Activated CD4-positive, alpha-beta memory T cell treated with anti-CD3 and anti-CD28 coated beads for 36 hours (primary cell): ENCODE data around the gene WIPI1. TPM values are rescaled to one million over a fixed set of nuclear protein-coding genes. Genes with fewer than 3 reads are reported as not detected.
A peak's percentile ranks its signal among the peaks of the same experiment; 100 is the strongest.

Experiments used
- CTCF ChIA-PET: fragments of 350-600 bp; sonication (Branson Sonifier 250); formaldehyde crosslinking; loops from one replicate; lab custom pipeline; 2021; ENCODE audit warnings: antibody characterized with exemption, inconsistent platforms; lab: Charles Lee
- POLR2A ChIA-PET: fragments of 350-600 bp; sonication (Branson Sonifier 250); formaldehyde crosslinking; loops from one replicate; lab custom pipeline; 2021; ENCODE audit warnings: antibody characterized with exemption; lab: Charles Lee
- DNase-seq: peaks from one replicate; pipeline ENCODE4 v3.0.0-alpha.2; 2020
- H3K27ac Mint-ChIP-seq: one replicate; pipeline ENCODE4 v1.8.0; 2021; ENCODE audit warnings: mixed read lengths
- H3K27me3 Mint-ChIP-seq: one replicate; pipeline ENCODE4 v1.8.0; 2021; ENCODE audit warnings: mixed read lengths
- H3K36me3 Mint-ChIP-seq: one replicate; pipeline ENCODE4 v1.8.0; 2021; ENCODE audit warnings: mixed read lengths
- H3K4me1 Mint-ChIP-seq: one replicate; pipeline ENCODE4 v1.8.0; 2021; ENCODE audit warnings: low read depth, mixed read lengths
- H3K4me3 Mint-ChIP-seq: one replicate; pipeline ENCODE4 v1.8.0; 2021; ENCODE audit warnings: mild to moderate bottlenecking, mixed read lengths
- H3K9me3 Mint-ChIP-seq: one replicate; pipeline ENCODE4 v1.8.0; 2021; ENCODE audit warnings: mixed read lengths
- intact Hi-C: fragments of 100-400 bp; cut with micrococcal nuclease; formaldehyde crosslinking; loops from one replicate; pipeline ENCODE4 v1.15.1; 2023
- total RNA-seq, 2 experiments: library from RNA; stranded (reverse); gene quantifications; one replicate each; pipeline ENCODE4 v1.2.3, GENCODE V29; 2021

WIPI1 gene
- total RNA-seq, 2 experiments from 2014 or later, result 27.3 to 27.5 TPM

DNA sequence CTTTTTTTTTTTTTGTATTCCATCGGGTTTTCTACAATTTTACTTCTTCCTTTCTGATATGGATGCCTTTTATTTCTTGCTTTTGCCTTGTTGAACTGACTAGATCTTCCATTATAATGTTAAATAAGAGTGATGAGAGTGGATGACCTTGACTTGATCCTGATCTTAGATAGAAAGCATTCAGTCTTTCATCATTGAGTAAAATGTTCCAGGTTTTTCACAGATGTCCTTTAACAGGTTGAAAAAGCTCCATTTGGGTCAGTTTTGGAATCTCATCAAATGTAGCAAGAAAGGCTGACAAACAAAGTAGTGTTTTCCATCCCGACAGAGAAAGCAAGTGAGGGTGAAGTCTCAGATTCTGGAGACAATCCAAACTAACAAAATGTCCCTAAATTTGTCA, 27.2 kb upstream of the WIPI1 start:
- Mint-ChIP-seq H3K27ac (no peak overlapping the region), H3K4me1 (peaks cover 14% of the 10 kb centered on the region), H3K27me3 (peaks cover 11% of the 10 kb centered on the region), H3K36me3 (peaks cover 3% of the 10 kb centered on the region), H3K9me3 (peaks cover 8% of the 10 kb centered on the region), H3K4me3 (no peak overlapping the region)
- ChIA-PET POLR2A (no interaction called here), CTCF (interaction anchor here (0.6 kb wide), 1 partner anchor 138 kb away, joined by 3 read pairs; no protein-coding TSS in a partner anchor)
- intact Hi-C loops, result no loop called here
- no peak for DNase-seq

DNA sequence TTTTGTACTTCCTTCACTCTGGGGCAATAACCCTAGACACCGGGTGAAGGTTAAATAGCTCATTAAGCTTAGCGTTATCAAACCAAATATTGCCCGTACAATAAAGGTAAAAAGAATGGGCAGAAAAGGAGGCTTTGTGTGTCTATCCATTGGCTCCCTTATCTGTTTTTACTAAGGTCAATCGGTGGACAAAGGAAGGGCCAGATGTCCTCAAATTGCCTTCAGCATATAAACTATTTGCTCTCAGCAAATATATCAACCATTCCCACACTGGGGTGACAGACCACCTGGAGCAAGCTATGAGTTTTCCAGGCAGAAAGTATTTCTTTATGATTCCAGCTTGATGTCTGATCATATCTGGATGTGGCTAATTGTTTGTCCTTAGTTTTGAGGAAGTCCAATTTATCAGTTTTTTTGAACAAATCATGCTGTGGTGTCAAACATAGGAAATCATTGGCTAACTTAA, 25.3 kb upstream of the WIPI1 start:
- ChIA-PET CTCF (interaction anchor here (1.2 kb wide), 1 partner anchor 8 kb away, joined by 3 read pairs; no protein-coding TSS in a partner anchor), POLR2A (no interaction called here)
- no peak overlapping the region for H3K4me3 Mint-ChIP-seq
- peaks cover 11% of the 10 kb centered on the region for H3K27me3 Mint-ChIP-seq
- H3K27ac Mint-ChIP-seq, result no peak overlapping the region
- no peak for DNase-seq
- H3K9me3 Mint-ChIP-seq, result peaks cover 11% of the 10 kb centered on the region
- intact Hi-C loops, result no loop called here
- H3K36me3 Mint-ChIP-seq, result peaks cover 7% of the 10 kb centered on the region
- peaks cover 7% of the 10 kb centered on the region for H3K4me1 Mint-ChIP-seq

DNA sequence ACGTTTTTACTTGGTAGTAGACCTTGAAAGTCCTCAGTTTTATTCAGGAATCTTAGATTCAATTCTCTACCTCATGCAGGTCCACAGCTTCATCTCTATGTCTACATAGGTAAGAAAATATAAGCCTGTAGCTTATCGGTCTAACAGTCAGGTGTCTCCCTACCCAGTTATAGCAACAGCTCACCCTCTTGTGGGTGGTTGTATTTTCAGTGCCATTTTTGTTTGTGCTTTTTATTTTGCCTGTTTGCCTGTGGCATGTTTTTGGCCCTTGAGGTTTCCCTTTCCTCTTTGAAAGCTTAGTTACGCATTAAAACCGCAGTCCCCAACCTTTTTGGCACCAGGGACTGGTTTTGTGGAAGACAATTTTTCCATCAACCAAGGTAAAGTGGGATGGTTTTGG, 23.6 kb upstream of the WIPI1 start:
- Mint-ChIP-seq H3K4me1 (no peaks in the 10 kb centered on the region), H3K4me3 (no peak overlapping the region), H3K27me3 (peaks cover 10% of the 10 kb centered on the region), H3K27ac (no peak overlapping the region), H3K36me3 (peaks cover 7% of the 10 kb centered on the region), H3K9me3 (peaks cover 11% of the 10 kb centered on the region)
- CTCF ChIA-PET, result interaction anchor here (1.0 to 1.5 kb wide), 3 partner anchors 13 to 308 kb away, joined by 3 to 5 read pairs (median 4); no protein-coding TSS in a partner anchor
- no peak for DNase-seq
- intact Hi-C loops, result no loop called here
- POLR2A ChIA-PET, result no interaction called here

- H3K27ac Mint-ChIP-seq, result no peak overlapping the region
- H3K27me3 Mint-ChIP-seq, result peaks cover 5% of the 10 kb centered on the region
- no peaks in the 10 kb centered on the region for H3K9me3 Mint-ChIP-seq
- no peak overlapping the region for H3K4me3 Mint-ChIP-seq
- ChIA-PET POLR2A (no interaction called here), CTCF (interaction anchor here (1.6 kb wide), 1 partner anchor 10 kb away, joined by 3 read pairs; no protein-coding TSS in a partner anchor)
- H3K4me1 Mint-ChIP-seq, result peaks cover 1% of the 10 kb centered on the region
- no peaks in the 10 kb centered on the region for H3K36me3 Mint-ChIP-seq
- intact Hi-C loops, result no loop called here
- DNase-seq, result no peak
These were observed 13.7 kb upstream of the WIPI1 start for GRCh38 chr17:68470961-68471360.

DNA sequence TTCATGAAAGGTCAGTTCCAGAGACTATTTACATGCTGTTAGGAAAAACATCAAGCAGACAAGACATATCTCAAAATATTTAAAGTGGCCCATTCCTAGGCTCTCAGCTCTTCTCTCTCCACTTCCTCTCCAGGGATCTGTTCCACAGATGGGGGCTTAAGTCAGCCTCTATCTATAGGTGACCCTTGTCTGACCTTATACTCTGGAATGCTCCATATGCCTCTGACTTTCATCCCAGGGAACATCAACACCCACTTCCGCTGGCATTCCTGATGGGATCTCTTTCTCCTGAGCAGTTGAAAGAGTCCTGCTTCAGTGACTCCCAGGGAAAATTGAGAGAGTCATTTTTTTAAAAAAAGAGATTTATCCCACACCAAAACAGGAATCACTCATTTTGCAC, 11.5 kb upstream of the WIPI1 start:
- Mint-ChIP-seq H3K27me3 (peaks cover 5% of the 10 kb centered on the region), H3K36me3 (no peaks in the 10 kb centered on the region), H3K4me1 (peaks cover 5% of the 10 kb centered on the region), H3K27ac (no peak overlapping the region), H3K4me3 (no peak overlapping the region), H3K9me3 (no peaks in the 10 kb centered on the region)
- ChIA-PET POLR2A (no interaction called here), CTCF (interaction anchor here (1.5 to 3.8 kb wide), 2 partner anchors 13 to 296 kb away, joined by 5 to 20 read pairs; no protein-coding TSS in a partner anchor)
- intact Hi-C loops, result loop anchor here (10.0 kb wide), 1 partner anchor 664 kb away; no protein-coding TSS in a partner anchor
- no peak for DNase-seq

DNA sequence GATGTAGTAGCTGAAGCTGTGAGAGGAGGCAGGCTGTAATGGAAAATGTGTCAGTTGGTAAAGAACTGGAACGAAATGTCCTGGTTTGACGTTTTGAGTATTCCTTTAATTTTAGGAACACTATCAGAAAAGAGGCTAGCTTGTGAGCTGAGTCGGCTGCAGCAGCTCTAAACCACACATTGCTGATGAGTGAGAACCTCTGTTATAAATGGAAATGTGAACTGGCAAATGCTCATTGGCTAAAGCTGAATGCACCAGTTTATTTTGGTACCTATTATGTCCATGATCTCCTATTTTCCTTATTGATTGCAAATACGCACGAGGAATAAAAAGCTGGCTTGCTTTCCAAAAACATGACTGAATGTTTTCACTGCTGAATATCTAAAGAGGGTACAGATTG, 11.0 kb upstream of the WIPI1 start:
- POLR2A ChIA-PET, result no interaction called here
- H3K27me3 Mint-ChIP-seq, result peaks cover 5% of the 10 kb centered on the region
- intact Hi-C loops, result loop anchor here (10.0 kb wide), 1 partner anchor 664 kb away; no protein-coding TSS in a partner anchor

DNA sequence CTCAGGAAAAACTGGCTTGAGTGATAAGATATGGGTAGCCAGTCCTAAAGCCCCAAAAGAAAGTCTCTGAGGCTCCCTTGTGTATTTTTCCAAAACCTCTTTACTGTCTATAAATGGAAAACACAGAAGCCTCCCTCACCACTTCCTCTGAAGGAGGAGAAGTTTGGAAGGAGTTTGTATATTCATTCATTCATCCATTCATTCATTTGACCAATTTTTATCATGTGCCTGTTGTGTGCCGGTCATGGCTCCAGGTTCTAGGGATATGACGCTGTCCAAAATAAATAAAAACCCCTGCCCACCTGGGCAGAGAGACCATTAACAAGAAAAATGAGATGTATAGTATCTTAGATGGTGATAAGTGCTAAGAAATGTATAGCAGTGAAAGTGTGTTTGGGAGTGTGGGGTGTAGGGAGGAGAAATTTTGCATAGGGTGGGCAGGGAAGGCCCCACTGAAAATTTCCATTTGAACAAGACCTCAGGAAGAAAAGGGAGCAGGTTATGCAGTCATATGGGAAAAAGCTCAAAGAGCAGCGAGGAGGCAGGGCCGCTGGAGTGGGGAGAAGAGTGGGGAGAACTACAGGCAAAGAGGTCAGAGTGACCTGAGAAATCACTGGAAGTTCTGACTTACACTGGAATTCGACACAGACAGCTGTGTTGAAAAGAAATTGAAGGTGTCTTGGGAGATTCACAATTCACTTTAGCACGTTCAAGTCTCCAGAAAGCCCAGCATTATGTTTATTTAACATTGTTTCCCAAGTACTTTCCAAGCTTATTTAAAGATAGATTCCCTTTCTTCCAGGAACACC, 6.1 kb upstream of the WIPI1 start:
- H3K4me1 Mint-ChIP-seq, result peaks cover 45% of the 10 kb centered on the region
- CTCF ChIA-PET, result interaction anchor here (0.7 to 4.1 kb wide), 14 partner anchors 17 to 432 kb away, joined by 3 to 22 read pairs (median 5); partner anchors contain the start of genes ARSG and SLC16A6
- H3K4me3 Mint-ChIP-seq, result peak overlapping the region; percentile 40
- intact Hi-C loops, result loop anchor here (1.0 to 10.0 kb wide), 8 partner anchors 27 to 659 kb away; partner anchors contain the start of genes ARSG, PRKAR1A and SLC16A6
- no peaks in the 10 kb centered on the region for H3K9me3 Mint-ChIP-seq
- no peaks in the 10 kb centered on the region for H3K36me3 Mint-ChIP-seq
- peak overlapping the region; percentile 79 for H3K27ac Mint-ChIP-seq
- POLR2A ChIA-PET, result no interaction called here
- H3K27me3 Mint-ChIP-seq, result no peaks in the 10 kb centered on the region
- no peak for DNase-seq

More for the DNA sequence above, 11.0 kb upstream of the WIPI1 start:
- Mint-ChIP-seq H3K27ac (no peak overlapping the region), H3K4me1 (peaks cover 5% of the 10 kb centered on the region), H3K4me3 (no peak overlapping the region), H3K36me3 (no peaks in the 10 kb centered on the region), H3K9me3 (no peaks in the 10 kb centered on the region)
- CTCF ChIA-PET, result interaction anchor here (1.1 to 3.8 kb wide), 7 partner anchors 8 to 296 kb away, joined by 3 to 20 read pairs (median 4); no protein-coding TSS in a partner anchor
- no peak for DNase-seq

GRCh38 chr17:68462381-68463210, 5.3 kb upstream of the WIPI1 start:
- H3K27me3 Mint-ChIP-seq, result no peaks in the 10 kb centered on the region
- intact Hi-C loops, result loop anchor here (1.0 to 10.0 kb wide), 8 partner anchors 26 to 658 kb away; partner anchors contain the start of genes ARSG, PRKAR1A and SLC16A6
- DNase-seq, result peak; percentile 83
- H3K27ac Mint-ChIP-seq, result peak overlapping the region; percentile 92
- ChIA-PET CTCF (interaction anchor here (0.7 to 4.1 kb wide), 12 partner anchors 26 to 468 kb away, joined by 3 to 27 read pairs (median 4); partner anchors contain the start of genes ARSG and SLC16A6), POLR2A (interaction anchor here (1.1 to 6.3 kb wide), 3 partner anchors 171 to 442 kb away, joined by 4 to 64 read pairs (median 6); partner anchors contain the start of genes AMZ2 and ARSG)
- no peaks in the 10 kb centered on the region for H3K36me3 Mint-ChIP-seq
- peak overlapping the region; percentile 40 for H3K4me3 Mint-ChIP-seq
- H3K4me1 Mint-ChIP-seq, result peaks cover 53% of the 10 kb centered on the region
- no peaks in the 10 kb centered on the region for H3K9me3 Mint-ChIP-seq

DNA sequence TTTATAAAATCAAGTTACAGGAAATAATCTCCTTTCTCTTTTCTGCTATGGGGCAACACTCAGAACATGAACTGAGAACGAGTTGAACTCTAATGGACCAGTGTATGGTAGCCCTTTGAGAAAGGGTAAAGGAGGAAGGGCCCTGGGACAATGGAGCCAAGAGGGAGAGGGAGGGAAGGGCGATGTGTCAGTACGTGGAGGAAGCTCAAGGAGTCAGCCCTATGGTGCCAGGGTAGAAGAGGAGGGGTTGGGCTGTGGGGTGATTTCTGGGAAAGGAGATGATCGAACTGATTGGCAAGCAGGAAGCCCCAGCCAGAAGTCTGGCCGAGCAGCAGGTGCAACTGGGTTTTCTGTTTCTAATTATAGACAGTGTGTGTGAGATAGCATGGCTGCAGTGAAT, 4.3 kb upstream of the WIPI1 start:
- ChIA-PET CTCF (interaction anchor here (1.2 to 4.1 kb wide), 8 partner anchors 25 to 289 kb away, joined by 4 to 27 read pairs (median 12); partner anchors contain the start of genes ARSG and SLC16A6), POLR2A (interaction anchor here (1.1 to 6.3 kb wide), 6 partner anchors 115 to 441 kb away, joined by 3 to 64 read pairs (median 5); partner anchors contain the start of genes AMZ2 and ARSG)
- DNase-seq, result peak; percentile 64
- H3K9me3 Mint-ChIP-seq, result no peaks in the 10 kb centered on the region
- H3K4me3 Mint-ChIP-seq, result peak overlapping the region; percentile 14
- no peaks in the 10 kb centered on the region for H3K27me3 Mint-ChIP-seq
- no peaks in the 10 kb centered on the region for H3K36me3 Mint-ChIP-seq
- H3K27ac Mint-ChIP-seq, result peak overlapping the region; percentile 92
- H3K4me1 Mint-ChIP-seq, result peaks cover 58% of the 10 kb centered on the region
- intact Hi-C loops, result loop anchor here (1.0 to 10.0 kb wide), 6 partner anchors 115 to 657 kb away; partner anchors contain the start of gene AMZ2

GRCh38 chr17:68461122-68461539, 3.8 kb upstream of the WIPI1 start:
- peak; percentile 40 for DNase-seq
- CTCF ChIA-PET, result interaction anchor here (0.8 to 5.9 kb wide), 10 partner anchors 9 to 404 kb away, joined by 3 to 38 read pairs (median 4); no protein-coding TSS in a partner anchor

More at GRCh38 chr17:68461122-68461539, 3.8 kb upstream of the WIPI1 start:
- Mint-ChIP-seq H3K4me1 (peaks cover 62% of the 10 kb centered on the region), H3K4me3 (peak overlapping the region; percentile 34), H3K36me3 (no peaks in the 10 kb centered on the region), H3K9me3 (no peaks in the 10 kb centered on the region), H3K27me3 (no peaks in the 10 kb centered on the region), H3K27ac (peak overlapping the region; percentile 92)
- POLR2A ChIA-PET, result interaction anchor here (0.9 to 6.3 kb wide), 7 partner anchors 23 to 464 kb away, joined by 3 to 64 read pairs (median 3); partner anchors contain the start of genes AMZ2 and C17orf58
- intact Hi-C loops, result loop anchor here (1.0 to 10.0 kb wide), 6 partner anchors 114 to 656 kb away; partner anchors contain the start of gene AMZ2
